Measurements from ENCODE around the gene INTS11.
A peak's percentile ranks its signal among the peaks of the same experiment; 100 is the strongest.

INTS11 gene

GRCh38 chr1:1273512-1274298 is 50.8 kb downstream of the INTS11 start, which contains the start of gene UBE2J2:
Gene UBE2J2, minus strand, starts transcription at chr1:1273854. Its CDS starts 5,862 bp downstream, at chr1:1267992.
- peaks cover 13% of the 10 kb centered on the region for H3K36me3 ChIP-seq (ENCODE audit: insufficient read depth, low read length)
- TF ChIP-seq POLR2AphosphoS5 (IDR thresholded peaks at IDR 0.05; ENCODE audit: borderline replicate concordance, low read depth, low read length) (peak; percentile 91), EZH2 (IDR thresholded peaks at IDR 0.05) (no peak), FOXP2 (optimal IDR thresholded peaks at IDR 0.05; ENCODE audit: control extremely low read depth, extremely low read length, insufficient read depth) (no peak)
- peak; percentile 39 for DNase-seq (ENCODE audit: low read depth, low spot score)
- H3K27ac ChIP-seq = peak within 1 kb of the TSS; percentile 70; the same call in 1 of the 2 replicates
- no peaks in the 10 kb centered on the region for H3K9me3 ChIP-seq (ENCODE audit: low read depth, low read length)
- H3K9ac ChIP-seq (ENCODE audit: insufficient read length) = peak within 1 kb of the TSS; percentile 97
- peak within 1 kb of the TSS; percentile 92 for H3K4me3 ChIP-seq

GRCh38 chr1:1273209-1273511 is 51.3 kb downstream of the INTS11 start:
- Histone ChIP-seq H3K36me3 (ENCODE audit: insufficient read depth, low read length) (peaks cover 13% of the 10 kb centered on the region), H3K27ac (peak overlapping the region; percentile 66; the same call in 1 of the 2 replicates), H3K9ac (ENCODE audit: insufficient read length) (peak overlapping the region; percentile 97), H3K9me3 (ENCODE audit: low read depth, low read length) (no peaks in the 10 kb centered on the region), H3K4me3 (peak overlapping the region; percentile 92)
- TF ChIP-seq POLR2AphosphoS5 (IDR thresholded peaks at IDR 0.05; ENCODE audit: borderline replicate concordance, low read depth, low read length) (no peak), EZH2 (IDR thresholded peaks at IDR 0.05) (no peak), FOXP2 (optimal IDR thresholded peaks at IDR 0.05; ENCODE audit: control extremely low read depth, extremely low read length, insufficient read depth) (no peak)
- no peak for DNase-seq (ENCODE audit: low read depth, low spot score)

- H3K9me3 ChIP-seq (ENCODE audit: low read depth, low read length) = no peaks in the 10 kb centered on the region
- no peak for DNase-seq (ENCODE audit: low read depth, low spot score)
- peak overlapping the region; percentile 97 for H3K9ac ChIP-seq (ENCODE audit: insufficient read length)
- peak overlapping the region; percentile 66; the same call in 1 of the 2 replicates for H3K27ac ChIP-seq
- peak overlapping the region; percentile 92 for H3K4me3 ChIP-seq
- TF ChIP-seq EZH2 (IDR thresholded peaks at IDR 0.05) = no peak
- TF ChIP-seq POLR2AphosphoS5 (IDR thresholded peaks at IDR 0.05; ENCODE audit: borderline replicate concordance, low read depth, low read length) = no peak
- TF ChIP-seq FOXP2 (optimal IDR thresholded peaks at IDR 0.05; ENCODE audit: control extremely low read depth, extremely low read length, insufficient read depth) = no peak
- peaks cover 19% of the 10 kb centered on the region for H3K36me3 ChIP-seq (ENCODE audit: insufficient read depth, low read length)
Measured at GRCh38 chr1:1272341-1273208, 51.9 kb downstream of the INTS11 start.

GRCh38 chr1:1270813-1271212 is 53.6 kb downstream of the INTS11 start:
- Histone ChIP-seq H3K36me3 (ENCODE audit: insufficient read depth, low read length) (peaks cover 27% of the 10 kb centered on the region), H3K9me3 (ENCODE audit: low read depth, low read length) (no peaks in the 10 kb centered on the region), H3K9ac (ENCODE audit: insufficient read length) (peak overlapping the region; percentile 45), H3K27ac (0 out of 2 replicates have a peak overlapping the region, but pooled peaks have one; percentile 13), H3K4me3 (no peak overlapping the region)
- TF ChIP-seq EZH2 (IDR thresholded peaks at IDR 0.05) = no peak
- no peak; the same call in 1 of the 2 replicates for TF ChIP-seq POLR2AphosphoS5 (IDR thresholded peaks at IDR 0.05; ENCODE audit: borderline replicate concordance, low read depth, low read length)
- TF ChIP-seq FOXP2 (optimal IDR thresholded peaks at IDR 0.05; ENCODE audit: control extremely low read depth, extremely low read length, insufficient read depth) = no peak
- DNase-seq (ENCODE audit: low read depth, low spot score) = no peak

- TF ChIP-seq FOXP2 (optimal IDR thresholded peaks at IDR 0.05; ENCODE audit: control extremely low read depth, extremely low read length, insufficient read depth) (no peak), POLR2AphosphoS5 (IDR thresholded peaks at IDR 0.05; ENCODE audit: borderline replicate concordance, low read depth, low read length) (no peak), EZH2 (IDR thresholded peaks at IDR 0.05) (no peak)
- H3K36me3 ChIP-seq (ENCODE audit: insufficient read depth, low read length) = peaks cover 47% of the 10 kb centered on the region
- no peak overlapping the region for H3K9ac ChIP-seq (ENCODE audit: insufficient read length)
- H3K4me3 ChIP-seq = no peak overlapping the region
- no peak overlapping the region for H3K27ac ChIP-seq
- H3K9me3 ChIP-seq (ENCODE audit: low read depth, low read length) = no peaks in the 10 kb centered on the region
- DNase-seq (ENCODE audit: low read depth, low spot score) = no peak
Measured at GRCh38 chr1:1268284-1268682, 56.2 kb downstream of the INTS11 start.

- H3K9me3 ChIP-seq (ENCODE audit: low read depth, low read length) = no peaks in the 10 kb centered on the region
- peaks cover 53% of the 10 kb centered on the region for H3K36me3 ChIP-seq (ENCODE audit: insufficient read depth, low read length)
- TF ChIP-seq POLR2AphosphoS5 (IDR thresholded peaks at IDR 0.05; ENCODE audit: borderline replicate concordance, low read depth, low read length) (no peak), FOXP2 (optimal IDR thresholded peaks at IDR 0.05; ENCODE audit: control extremely low read depth, extremely low read length, insufficient read depth) (no peak), EZH2 (IDR thresholded peaks at IDR 0.05) (no peak)
- no peak for DNase-seq (ENCODE audit: low read depth, low spot score)
- no peak overlapping the region for H3K9ac ChIP-seq (ENCODE audit: insufficient read length)
- H3K4me3 ChIP-seq = no peak overlapping the region
- H3K27ac ChIP-seq = no peak overlapping the region
Measured at GRCh38 chr1:1267488-1268283, 56.8 kb downstream of the INTS11 start.

- Histone ChIP-seq H3K36me3 (ENCODE audit: insufficient read depth, low read length) (peaks cover 63% of the 10 kb centered on the region), H3K9me3 (ENCODE audit: low read depth, low read length) (no peaks in the 10 kb centered on the region), H3K27ac (no peak overlapping the region), H3K9ac (ENCODE audit: insufficient read length) (no peak overlapping the region), H3K4me3 (no peak overlapping the region)
- TF ChIP-seq POLR2AphosphoS5 (IDR thresholded peaks at IDR 0.05; ENCODE audit: borderline replicate concordance, low read depth, low read length) (no peak), EZH2 (IDR thresholded peaks at IDR 0.05) (no peak), FOXP2 (optimal IDR thresholded peaks at IDR 0.05; ENCODE audit: control extremely low read depth, extremely low read length, insufficient read depth) (no peak)
- DNase-seq (ENCODE audit: low read depth, low spot score) = no peak
Measured at GRCh38 chr1:1264868-1265272, 59.6 kb downstream of the INTS11 start.

Measured in SK-N-MC (cell line).